OCI-LY3 (cell line): ENCODE data around the gene PANX2.

ENCODE experiments used
- H2AFZ ChIP-seq: fragments of 200-600, 300-600 bp; shearing (Covaris generic); 2 replicates; pipeline ENCODE4 v1.6.0; 2014; ENCODE audit warnings: antibody characterized with exemption, low read depth, low read length
- H3K27ac ChIP-seq: fragments of 200-600, 300-600 bp; sonication (generic); 2 replicates; pipeline ENCODE4 v1.5.1; 2014; ENCODE audit warnings: mild to moderate bottlenecking, low read length, moderate library complexity, mixed read lengths
- H3K27me3 ChIP-seq: fragments of 200-600, 300-600 bp; sonication (generic); 2 replicates; pipeline ENCODE4 v1.6.1; 2014; ENCODE audit warnings: low read depth, low read length, mixed read lengths
- H3K36me3 ChIP-seq: fragments of 200-600, 300-600 bp; sonication (generic); replicated peaks from 2 replicates; pipeline ENCODE3; 2014; ENCODE audit warnings: low read depth, low read length, mixed read lengths
- H3K4me1 ChIP-seq: fragments of 300-600, 200-600 bp; sonication (generic); 2 replicates; pipeline ENCODE4 v1.6.1; 2014; ENCODE audit warnings: low read length, mixed read lengths
- H3K4me2 ChIP-seq: fragments of 200-600, 300-600 bp; sonication (generic); 2 replicates; pipeline ENCODE4 v1.6.1; 2014; ENCODE audit warnings: low read length, mixed read lengths
- H3K4me3 ChIP-seq: fragments of 300-600, 200-600 bp; sonication (generic); 2 replicates; pipeline ENCODE4 v1.5.1; 2014; ENCODE audit warnings: antibody characterized with exemption, mild to moderate bottlenecking, low read length, moderate library complexity
- H3K79me2 ChIP-seq: fragments of 300-600, 200-600 bp; shearing (Covaris generic); 2 replicates; pipeline ENCODE4 v1.6.1; 2014; ENCODE audit warnings: mild to moderate bottlenecking, low read length, mixed read lengths
- H3K9ac ChIP-seq: fragments of 300-600, 200-600 bp; shearing (Covaris generic); 2 replicates; pipeline ENCODE4 v1.6.0; 2014; ENCODE audit warnings: mild to moderate bottlenecking, low read length, moderate library complexity
- H3K9me3 ChIP-seq: fragments of 200-600, 300-600 bp; shearing (Covaris generic); 2 replicates; pipeline ENCODE4 v1.6.1; 2014; ENCODE audit warnings: low read length, mixed read lengths; ENCODE audit not compliant: insufficient read depth
- H4K20me1 ChIP-seq: fragments of 200-600, 300-600 bp; sonication (generic); 2 replicates; pipeline ENCODE4 v1.6.1; 2016; ENCODE audit warnings: low read length, mixed read lengths; ENCODE audit not compliant: insufficient read depth
- EZH2phosphoT487 ChIP-seq: fragments of 200-600 bp; shearing (Covaris generic); IDR thresholded peaks from 2 replicates; pipeline ENCODE4 v1.6.1; 2018; ENCODE audit warnings: antibody characterized with exemption, mixed run types, low read depth
- TF ChIP-seq, protein P1 (sequence below): fragments of 200-600, 300-600 bp; sonication (generic); IDR thresholded peaks from 2 replicates; pipeline ENCODE4 v1.5.1; 2014; ENCODE audit warnings: antibody characterized with exemption, low read length, low read depth

The PANX2 gene

DNA sequence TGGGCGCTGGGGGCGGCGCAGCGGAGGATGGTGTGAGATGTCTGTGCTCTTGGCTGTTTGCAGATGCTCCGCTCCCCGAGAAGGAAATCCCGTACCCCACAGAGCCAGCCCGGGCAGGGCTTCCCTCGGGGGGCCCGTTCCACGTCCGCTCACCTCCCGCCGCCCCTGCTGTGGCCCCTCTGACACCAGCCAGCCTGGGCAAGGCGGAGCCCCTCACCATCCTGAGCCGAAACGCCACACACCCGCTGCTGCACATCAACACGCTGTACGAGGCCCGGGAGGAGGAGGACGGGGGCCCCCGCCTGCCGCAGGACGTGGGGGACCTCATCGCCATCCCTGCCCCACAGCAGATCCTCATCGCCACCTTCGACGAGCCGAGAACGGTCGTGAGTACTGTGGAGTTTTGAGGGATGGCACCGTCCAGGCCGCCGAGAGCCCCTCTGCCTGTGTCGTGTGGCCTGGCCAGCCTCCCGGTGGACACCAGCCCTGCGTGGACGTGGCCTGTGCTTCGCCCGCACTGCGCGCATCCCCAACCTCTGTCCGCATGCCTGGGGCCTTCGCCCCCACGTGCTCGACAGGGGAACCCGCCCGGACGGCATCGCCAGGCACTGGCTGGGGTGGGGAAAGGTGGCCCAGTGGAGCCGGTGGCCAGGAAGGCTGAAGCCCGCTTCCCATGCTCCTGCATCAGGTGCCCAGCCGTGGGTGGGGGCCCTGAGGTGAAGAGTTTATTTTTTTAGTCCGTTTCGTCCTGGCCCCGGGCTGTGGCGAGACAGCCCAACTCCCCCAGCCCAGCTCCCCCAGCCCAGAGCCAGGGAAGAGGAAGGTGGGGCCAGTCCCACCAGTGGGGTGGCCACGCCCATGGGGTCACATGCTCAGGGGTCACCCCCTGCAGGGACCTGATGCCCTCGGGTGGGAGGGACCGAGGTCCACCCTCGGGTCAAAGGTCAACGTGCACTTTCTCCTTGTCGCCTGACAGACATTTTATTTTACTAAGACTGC, 8.6 kb downstream of the PANX2 start:
- Histone ChIP-seq H3K4me3 (no peak overlapping the region), H3K27me3 (no peaks in the 10 kb centered on the region), H3K27ac (no peak overlapping the region), H3K9me3 (no peaks in the 10 kb centered on the region), H2AFZ (no peak overlapping the region), H3K36me3 (no peaks in the 10 kb centered on the region), H3K79me2 (no peaks in the 10 kb centered on the region), H3K4me2 (no peak overlapping the region), H3K4me1 (peaks cover 12% of the 10 kb centered on the region), H3K9ac (no peak overlapping the region), H4K20me1 (no peaks in the 10 kb centered on the region)
- no peak for TF ChIP-seq EZH2phosphoT487
- TF ChIP-seq, protein P1, sequence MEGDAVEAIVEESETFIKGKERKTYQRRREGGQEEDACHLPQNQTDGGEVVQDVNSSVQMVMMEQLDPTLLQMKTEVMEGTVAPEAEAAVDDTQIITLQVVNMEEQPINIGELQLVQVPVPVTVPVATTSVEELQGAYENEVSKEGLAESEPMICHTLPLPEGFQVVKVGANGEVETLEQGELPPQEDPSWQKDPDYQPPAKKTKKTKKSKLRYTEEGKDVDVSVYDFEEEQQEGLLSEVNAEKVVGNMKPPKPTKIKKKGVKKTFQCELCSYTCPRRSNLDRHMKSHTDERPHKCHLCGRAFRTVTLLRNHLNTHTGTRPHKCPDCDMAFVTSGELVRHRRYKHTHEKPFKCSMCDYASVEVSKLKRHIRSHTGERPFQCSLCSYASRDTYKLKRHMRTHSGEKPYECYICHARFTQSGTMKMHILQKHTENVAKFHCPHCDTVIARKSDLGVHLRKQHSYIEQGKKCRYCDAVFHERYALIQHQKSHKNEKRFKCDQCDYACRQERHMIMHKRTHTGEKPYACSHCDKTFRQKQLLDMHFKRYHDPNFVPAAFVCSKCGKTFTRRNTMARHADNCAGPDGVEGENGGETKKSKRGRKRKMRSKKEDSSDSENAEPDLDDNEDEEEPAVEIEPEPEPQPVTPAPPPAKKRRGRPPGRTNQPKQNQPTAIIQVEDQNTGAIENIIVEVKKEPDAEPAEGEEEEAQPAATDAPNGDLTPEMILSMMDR = no peak

DNA sequence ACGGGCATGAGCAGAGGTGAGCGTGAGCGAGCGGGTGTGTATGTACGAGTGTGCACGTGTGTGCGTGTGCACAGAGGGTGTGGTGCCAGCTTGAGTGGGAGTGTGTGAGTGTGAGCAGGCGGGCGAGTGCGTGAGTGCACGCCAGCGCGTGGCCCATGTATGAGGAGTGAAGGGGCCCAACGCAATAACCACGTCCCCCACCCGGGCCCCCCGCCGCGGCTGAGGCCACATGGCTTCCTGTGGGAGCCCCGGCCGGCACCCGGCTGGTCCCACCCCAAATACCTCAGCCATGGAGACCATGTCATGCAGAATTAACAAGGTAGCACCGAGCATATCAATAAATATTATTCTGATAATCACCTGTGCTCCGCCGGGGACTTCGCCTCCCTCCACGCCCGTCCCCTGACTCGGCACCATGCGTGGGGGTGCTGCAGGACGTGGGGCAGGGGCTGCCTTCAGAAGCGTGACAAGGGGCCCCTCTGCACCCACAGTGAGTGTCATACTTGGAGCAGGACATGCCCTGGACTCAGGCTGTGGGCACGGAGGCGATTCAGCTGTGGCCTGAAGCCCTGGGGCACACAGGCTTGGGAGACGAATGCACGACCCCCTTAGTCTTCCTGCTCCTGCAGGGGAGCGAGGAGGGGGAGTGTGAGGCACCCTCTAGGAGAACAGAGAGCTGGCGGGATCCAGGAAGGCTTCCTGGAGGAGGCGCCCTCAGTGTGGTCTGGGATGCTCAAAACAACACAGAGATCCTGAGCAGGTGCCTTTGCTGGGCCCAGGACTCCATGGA, 9.6 kb downstream of the PANX2 start:
- Histone ChIP-seq H3K79me2 (no peaks in the 10 kb centered on the region), H3K9me3 (no peaks in the 10 kb centered on the region), H3K27me3 (no peaks in the 10 kb centered on the region), H3K4me3 (no peak overlapping the region), H2AFZ (no peak overlapping the region), H3K27ac (no peak overlapping the region), H3K9ac (no peak overlapping the region), H3K4me1 (peaks cover 12% of the 10 kb centered on the region), H4K20me1 (no peaks in the 10 kb centered on the region), H3K4me2 (no peak overlapping the region), H3K36me3 (no peaks in the 10 kb centered on the region)
- TF ChIP-seq EZH2phosphoT487 = no peak
- TF ChIP-seq, protein P1 = no peak

DNA sequence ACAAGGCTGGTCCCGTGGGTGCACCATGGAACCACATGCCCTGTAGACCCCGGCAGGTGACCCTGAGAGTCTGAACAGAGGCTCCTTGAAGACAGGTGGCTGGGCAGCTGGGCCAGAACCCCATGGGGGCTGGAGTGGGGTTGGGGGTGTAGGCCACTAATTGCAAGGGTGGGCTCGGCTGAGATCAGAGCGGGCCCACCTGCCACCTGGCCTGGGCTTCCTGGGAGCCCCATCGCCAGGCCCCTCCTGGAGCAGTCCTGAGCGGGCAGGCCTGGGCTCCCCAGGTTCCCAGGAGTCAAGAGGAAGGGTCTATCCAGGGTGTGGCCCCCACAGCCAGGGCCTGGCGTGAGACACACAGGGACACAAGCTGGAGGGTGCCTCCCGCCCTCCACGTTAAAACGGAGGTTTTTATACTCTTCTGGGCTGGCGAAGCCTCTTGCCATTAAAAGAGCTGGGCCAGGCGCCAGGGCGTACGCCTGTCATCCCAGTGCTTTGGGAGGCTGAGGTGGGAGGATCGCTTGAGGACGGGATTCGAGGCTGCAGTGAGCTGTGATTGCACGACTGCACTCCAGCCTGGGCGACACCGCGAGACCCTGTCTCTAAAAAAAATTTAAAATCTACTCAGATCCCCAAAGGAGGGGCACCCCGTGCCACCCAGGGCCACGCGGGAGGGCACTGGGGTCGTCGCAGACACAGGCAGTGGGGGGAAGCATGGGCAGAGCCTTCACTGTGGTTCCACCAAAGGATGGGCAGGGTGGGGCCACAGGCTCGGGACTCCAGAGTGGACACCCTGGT, 10.4 kb downstream of the PANX2 start:
- Histone ChIP-seq H4K20me1 (no peaks in the 10 kb centered on the region), H3K27ac (no peak overlapping the region), H3K9me3 (no peaks in the 10 kb centered on the region), H3K79me2 (no peaks in the 10 kb centered on the region), H3K36me3 (no peaks in the 10 kb centered on the region), H3K4me2 (no peak overlapping the region), H3K4me3 (no peak overlapping the region), H3K4me1 (peaks cover 11% of the 10 kb centered on the region), H3K9ac (no peak overlapping the region), H3K27me3 (no peaks in the 10 kb centered on the region), H2AFZ (no peak overlapping the region)
- TF ChIP-seq, protein P1 = no peak
- TF ChIP-seq EZH2phosphoT487 = no peak
